ENCODE data around the gene MED12.

The MED12 gene

DNA sequence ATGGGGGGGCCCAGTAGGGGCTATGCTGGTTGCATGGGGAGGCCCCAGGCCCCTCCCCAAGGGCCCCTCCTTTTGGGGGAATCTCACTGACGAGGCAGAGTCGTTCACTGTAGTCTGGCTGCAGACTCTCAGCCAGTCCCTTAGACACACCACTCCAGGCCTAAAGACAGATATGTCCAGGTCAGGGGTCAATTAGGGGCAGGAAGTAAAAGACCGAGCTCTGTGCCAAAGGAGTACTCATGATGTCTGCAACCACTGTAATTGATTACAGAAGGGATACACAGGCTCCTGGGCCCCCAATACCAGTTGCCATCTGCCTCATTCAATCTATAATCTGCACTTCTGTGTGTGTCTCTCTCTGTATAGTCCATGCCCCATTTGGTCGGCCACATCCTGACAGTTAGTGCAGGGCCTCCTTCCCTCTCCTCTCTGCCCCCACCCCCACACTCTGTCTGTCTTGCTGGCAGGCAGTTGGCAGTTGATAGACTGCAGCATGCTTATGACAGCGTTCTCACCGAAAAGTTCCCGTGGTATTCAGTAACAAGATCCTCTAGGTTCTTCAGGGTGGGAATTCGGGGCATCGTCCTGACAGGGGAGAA lies 10.5 kb upstream of the MED12 start:
- peak; percentile 35 for DNase-seq

DNA sequence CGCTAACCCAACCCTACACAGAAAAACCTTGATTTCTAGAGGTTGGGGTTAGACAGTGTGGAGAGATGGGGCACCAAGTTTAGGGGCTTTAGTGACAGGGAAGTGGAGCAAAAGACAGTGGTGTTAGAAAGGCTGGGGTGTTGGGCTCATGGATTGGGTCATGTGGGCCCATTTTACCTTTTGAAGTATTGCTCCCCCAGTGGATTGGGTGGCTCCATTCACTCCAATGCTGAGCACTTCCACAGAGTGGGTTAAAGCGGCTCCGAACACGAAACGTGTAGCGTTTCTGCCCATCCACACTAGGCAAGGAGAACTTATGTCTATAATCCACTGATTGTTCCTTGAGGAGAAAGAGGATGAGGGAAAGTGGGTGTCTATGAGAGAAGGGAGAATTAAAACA lies 9.3 kb upstream of the MED12 start:
- no peak for DNase-seq

DNA sequence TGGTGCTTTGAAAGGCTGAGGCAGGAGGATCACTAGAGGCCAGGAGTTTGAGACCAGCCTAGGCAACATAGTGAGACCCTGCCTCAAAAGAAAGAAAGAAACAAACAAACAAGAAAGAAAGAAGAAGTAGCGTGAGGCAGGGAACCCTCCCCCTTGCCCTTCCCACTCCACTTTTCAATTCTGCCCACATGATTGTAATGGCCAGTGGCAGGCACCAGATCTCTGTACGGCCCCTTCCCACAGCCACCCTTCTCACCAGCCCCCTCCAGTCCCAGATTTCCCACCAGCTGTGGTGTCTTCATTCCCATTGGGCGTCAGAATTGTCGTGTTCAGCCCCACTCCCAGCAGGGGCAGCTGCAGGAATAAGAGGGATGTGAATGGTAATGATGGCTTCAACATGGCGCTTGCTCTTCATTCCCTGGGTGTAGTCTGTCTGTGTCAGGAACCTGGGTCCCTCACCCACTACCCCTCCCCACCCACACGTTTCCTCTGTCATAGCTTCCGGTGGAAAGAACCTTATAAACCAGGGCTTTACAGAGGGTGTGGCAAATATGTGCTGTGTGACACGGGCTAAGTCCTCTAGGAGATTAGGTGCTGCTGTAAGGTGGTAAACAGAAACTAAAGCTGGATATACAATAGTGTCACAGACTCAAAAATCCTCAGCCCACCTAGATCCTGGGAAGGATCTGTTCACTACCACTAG lies 7.1 kb upstream of the MED12 start, which contains the start of gene IL2RG:
IL2RG (minus strand) TSS at position 437 of the 703 bp plus-strand sequence; CDS start at position 399, 38 bp downstream.
- DNase-seq, result peak; percentile 40

DNA sequence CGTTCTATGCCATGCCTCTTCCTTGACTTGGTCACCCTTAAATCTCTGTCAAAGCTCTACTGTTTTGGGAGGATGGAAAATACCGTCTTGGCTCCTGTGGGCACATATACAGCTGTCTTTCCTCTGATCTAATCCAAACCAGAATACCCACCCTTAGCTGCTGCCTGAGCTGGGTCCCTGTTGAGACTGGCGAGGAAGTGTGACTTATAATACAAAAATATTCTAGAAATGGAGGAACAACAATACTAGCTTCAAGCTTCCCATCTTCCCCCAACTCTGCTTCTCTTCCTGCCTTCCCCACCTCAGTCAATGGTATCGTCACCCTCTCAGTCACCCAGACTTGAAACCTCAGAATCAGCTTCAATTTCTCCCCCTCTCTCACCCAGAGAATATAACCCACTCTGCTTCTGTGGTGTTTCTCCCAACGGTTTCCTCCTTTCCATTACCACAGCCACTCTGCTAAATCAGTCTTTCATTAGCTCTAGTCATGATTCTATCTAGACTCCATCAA lies 6.4 kb upstream of the MED12 start:
- DNase-seq, result no peak

DNA sequence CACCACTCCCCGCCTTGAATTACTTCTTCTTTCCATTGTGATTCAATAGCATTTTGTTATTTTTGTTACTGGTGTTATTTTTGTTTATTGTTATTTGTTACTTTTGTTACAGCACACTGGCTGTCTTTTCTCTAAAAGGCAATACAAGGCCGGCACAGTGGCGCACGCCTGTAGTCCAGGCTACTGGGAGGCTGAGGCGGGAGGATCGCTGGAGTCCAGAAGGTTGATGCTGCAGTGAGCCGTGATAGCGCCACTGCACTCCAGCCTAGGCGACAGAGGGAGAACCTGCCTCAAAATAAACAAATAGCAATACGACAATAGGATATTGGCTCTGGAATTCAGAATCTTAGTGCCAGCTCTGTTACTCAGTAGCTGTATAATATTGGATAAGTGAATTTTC lies 1.0 kb upstream of the MED12 start:
- no peak for DNase-seq

DNA sequence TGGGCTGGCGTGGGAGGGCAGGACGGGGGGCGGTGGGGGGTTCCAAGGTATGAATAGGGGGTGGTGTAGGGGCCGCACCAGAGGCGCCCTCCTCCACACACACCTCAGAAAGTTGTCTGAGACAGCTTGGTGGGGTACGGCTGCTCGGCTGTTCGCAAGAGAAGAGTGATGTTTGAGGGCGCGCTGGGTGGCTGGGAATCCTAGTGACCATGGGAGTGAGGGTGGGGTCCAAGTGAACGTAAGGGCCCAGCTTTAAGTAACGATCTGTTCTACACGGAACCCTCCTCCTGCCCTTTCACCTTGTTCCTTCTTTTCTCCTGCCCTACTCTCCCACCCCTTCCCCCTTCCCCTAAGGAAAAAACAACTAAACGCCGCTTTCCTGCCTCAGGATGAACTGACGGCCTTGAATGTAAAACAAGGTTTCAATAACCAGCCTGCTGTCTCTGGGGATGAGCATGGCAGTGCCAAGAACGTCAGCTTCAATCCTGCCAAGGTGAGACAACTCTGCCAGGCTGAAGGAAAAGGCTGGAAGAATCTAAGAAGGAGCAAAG lies 664 bp downstream of the MED12 start:
- peak; percentile 25 for DNase-seq

DNA sequence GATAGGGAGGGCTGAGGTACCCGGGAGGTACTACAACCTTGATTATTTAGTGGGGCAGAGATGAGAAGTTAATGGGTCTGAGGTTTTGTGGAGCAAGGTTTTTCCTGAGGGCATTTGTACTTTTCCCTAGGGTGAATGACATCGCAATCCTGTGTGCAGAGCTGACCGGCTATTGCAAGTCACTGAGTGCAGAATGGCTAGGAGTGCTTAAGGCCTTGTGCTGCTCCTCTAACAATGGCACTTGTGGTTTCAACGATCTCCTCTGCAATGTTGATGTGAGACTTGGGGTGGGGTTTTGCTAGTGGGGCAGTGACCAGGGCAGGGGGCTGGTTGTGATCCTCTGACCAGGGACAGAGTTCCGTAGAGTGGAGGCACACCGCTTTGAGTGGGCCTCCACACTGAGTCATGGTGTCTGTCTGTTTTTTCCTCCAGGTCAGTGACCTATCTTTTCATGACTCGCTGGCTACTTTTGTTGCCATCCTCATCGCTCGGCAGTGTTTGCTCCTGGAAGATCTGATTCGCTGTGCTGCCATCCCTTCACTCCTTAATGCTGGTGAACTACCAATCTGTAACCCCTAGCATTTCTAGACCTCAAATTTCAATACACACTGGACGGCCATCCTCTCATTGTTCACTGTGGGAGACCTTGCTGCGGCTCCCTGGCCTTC lies 9.9 kb downstream of the MED12 start:
- no peak for DNase-seq

DNA sequence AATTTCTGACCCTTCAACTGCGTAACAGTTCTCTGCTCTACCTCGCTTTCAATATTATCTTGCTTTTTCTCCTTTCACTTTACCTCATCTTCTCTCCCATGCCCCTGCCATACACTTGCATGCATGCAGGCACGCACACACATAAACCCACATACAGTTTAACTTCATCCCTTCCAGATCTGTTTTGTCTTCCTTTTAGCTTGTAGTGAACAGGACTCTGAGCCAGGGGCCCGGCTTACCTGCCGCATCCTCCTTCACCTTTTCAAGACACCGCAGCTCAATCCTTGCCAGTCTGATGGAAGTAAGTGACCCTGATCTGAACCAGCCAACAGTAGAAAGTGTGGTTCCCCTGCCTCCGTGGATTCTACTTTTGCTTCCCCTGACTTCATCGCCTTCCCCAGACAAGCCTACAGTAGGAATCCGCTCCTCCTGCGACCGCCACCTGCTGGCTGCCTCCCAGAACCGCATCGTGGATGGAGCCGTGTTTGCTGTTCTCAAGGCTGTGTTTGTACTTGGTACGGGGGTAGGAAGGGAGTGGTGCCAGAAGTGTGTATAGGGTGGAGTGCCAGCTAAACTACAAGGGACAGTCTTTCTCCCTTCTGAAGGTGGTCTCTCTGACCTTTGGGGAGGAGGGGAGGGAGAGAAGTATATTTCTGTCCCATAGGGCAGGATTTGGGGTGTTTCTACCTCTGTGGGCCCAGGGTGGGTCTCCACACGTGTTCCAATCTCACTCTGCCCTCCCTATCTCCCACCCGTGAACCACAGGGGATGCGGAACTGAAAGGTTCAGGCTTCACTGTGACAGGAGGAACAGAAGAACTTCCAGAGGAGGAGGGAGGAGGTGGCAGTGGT lies 10.7 kb downstream of the MED12 start:
- DNase-seq, result peak; percentile 72

DNA sequence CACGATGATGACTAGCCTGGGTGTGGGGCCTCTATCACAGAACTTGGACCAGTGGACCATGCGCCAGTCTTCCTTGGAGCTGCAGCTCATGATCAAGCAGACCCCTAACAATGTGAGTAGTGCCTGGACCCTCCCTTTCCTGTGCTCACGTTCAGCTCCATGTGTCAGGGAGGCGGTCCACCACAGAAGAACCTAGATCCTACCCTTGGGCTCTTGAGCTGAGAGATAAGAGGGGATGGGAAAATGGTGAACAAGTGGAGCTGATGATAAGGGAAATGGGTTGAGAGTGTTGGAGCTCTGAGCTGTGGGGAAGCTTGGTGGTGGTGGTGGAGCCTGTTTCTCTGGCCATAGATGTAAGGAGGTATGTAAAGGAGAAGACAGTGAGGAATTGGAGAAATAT lies 13.1 kb downstream of the MED12 start:
- DNase-seq, result no peak

DNA sequence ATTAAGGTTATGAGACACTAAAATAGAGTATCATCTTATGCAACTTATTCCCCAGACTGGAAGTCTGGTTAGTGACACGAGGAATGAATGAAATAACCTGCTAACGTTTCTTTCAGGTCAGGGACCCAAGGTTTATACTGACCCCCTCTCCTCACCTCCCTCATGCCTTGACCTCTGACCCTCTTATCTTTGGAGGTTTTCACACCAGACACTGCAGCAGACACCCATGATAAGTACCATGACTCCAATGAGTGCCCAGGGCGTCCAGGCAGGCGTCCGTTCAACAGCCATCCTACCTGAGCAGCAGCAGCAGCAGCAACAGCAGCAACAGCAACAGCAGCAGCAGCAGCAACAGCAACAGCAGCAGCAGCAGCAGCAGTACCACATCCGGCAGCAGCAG lies 22.0 kb downstream of the MED12 start:
- DNase-seq, result no peak

DNA sequence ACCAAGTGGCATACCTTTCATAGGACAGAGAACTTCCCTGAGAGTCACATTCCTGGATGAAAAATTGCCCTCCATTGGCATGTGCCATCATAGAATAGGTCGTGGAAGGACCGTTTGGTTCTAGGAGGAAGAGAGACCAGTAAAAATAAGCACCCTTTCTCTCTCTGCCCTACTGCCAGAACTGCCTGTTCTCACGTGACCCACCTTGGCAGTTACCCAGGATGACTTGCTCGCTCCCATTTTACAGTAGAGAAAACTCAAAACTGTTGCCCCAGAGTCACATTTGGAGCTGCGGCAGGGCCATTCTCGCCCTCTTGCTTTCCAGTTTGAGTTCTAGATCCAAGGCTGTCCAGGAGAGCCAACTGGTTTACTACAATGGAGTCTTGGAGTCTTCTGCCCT lies 25.1 kb downstream of the MED12 start:
- DNase-seq, result no peak

DNA sequence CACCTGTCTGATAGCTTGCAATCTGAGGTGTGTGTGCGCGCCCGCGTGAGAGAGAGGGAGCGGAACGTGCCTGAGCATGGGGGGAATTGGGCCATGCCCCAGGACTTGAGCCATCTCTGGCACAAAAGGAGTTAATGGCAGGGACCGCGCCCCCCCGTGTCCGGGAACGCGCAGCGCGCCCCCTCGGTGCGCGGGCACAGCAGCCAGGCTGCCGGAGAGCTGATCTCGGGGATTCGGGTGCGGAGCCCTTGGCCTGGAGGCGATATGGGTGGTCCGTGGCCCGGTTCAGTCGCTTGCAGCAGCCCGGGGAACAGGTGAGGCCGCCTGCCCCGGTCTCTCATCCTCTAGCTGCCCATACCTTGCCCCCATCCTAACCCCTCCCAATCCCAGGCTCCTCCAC lies 26.3 kb downstream of the MED12 start, which contains the start of gene NLGN3:
NLGN3 (plus strand) TSS at position 191 of the 400 bp plus-strand sequence. CDS start 2,909 bp downstream, outside the sequence.
- peak; percentile 6 for DNase-seq

DNA sequence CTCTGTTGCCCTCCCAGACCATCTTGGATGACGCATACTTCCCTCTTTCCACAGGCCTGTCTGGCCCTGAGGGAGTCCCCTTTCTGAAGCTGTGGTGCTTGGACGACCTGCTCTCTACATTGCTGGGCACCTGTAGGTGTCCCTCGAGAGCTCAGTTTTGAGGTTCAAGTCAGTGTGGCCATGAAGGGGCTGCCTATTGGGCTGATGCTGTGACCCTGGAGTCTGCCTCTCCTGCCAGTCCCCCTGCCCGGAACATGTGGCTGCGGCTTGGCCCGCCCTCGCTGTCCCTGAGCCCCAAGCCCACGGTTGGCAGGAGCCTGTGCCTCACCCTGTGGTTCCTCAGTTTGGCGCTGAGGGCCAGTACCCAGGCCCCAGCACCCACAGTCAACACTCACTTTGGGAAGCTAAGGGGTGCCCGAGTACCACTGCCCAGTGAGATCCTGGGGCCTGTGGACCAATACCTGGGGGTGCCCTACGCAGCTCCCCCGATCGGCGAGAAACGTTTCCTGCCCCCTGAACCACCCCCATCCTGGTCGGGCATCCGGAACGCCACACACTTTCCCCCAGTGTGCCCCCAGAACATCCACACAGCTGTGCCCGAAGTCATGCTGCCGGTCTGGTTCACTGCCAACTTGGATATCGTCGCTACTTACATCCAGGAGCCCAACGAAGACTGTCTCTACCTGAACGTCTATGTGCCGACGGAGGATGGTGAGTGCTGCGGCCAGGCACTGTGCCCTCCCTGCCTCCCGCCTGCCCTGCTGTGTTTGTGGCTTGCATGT lies 29.3 kb downstream of the MED12 start:
- no peak for DNase-seq

DNA sequence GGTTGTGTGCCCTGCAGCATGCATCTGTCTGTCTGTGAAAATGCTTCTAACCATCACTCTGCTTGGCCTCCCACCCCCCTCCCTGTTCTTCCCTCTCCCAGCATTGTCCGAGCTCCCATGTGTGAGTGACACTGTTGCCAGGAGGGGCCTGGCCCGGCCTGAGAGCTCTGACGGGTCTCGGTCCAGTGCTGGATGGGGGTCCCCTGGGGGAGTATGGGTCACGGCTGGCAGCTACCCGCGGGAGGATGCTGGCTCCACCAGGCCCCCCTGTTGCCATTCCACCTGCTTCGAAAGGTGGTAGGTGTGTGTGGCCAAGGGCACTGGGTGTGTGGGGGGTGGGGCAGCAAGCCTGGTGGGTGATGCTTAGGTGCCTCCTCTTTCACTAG lies 29.9 kb downstream of the MED12 start:
- DNase-seq, result no peak

DNA sequence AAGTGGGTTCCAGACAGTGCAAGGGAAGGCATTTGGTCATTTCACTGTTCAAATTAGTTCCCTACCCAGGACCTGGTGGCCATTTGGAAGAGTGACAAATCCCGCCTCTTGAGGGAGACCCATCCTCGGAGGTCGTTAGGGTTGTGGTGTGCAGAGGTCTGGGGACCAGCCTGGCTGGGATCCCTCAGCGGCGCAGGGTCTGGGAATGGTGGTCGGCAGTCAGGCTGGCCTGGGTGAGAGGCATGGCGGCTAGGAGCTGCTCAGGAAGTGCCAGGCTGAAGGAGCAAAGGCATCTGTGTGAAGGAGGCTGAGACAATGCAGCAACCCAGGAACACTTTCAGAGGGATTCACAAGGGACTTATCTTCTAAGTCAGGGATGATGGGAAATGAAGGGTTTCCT lies 33.0 kb downstream of the MED12 start:
- DNase-seq, result no peak

DNA sequence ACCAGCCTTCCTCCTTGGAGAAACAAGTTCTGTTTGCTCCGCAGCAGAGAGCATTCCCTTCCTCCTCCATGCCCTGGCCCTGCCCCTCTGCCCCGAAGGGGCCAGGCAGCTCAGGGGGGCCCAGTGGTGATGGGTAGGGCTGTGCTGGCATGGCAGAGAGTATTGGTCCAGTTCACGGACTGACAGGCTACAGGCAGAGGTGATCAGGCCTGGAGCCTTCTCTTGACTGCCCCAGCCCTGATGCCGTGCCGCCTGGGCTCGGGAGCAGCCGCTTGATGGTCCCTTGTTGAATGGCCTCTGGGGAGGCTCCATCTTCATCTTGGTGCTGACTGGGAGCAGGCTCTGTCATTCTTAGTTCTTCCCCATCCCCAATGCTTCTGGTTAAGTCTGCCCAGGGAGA lies 35.8 kb downstream of the MED12 start:
- DNase-seq, result no peak

DNA sequence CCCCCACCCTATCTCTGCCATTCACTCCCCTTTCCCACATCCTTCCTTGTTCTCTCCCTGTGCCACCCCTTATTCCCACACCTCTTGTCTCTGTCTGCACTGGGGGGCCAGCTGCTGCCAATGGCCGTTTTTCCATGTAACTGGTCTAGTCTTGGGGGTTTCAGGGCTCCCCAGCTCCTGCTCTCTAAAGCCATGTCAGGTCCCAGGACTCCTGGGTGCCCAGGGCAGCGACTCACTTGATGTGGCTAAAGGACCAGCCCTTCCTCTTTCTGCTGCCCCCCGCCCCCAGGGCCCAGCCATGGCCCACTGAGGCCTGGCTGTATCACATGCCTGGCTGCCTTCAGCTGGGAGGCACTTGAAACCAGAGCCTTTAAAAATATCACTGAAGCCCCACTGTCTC lies 36.2 kb downstream of the MED12 start:
- no peak for DNase-seq

DNA sequence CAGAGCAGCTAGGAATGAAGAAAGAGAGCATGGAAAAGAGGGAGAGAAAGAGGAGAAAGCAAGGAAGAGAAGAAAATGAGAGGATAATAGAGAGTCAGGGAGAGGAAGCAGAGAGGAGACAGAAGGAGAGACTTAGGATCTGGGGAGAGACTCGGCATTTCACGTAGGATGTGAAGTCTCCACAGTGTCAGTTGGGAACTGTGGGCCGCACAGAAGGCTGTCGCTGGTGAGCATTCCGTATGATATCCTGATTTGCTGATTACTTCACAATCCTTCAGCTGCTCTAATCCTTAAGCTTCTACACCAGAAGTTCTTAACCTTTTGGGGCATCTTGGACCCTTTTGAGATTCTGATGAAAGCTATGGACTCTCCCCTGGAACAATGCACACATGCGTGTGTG lies 40.2 kb downstream of the MED12 start:
- no peak for DNase-seq

DNA sequence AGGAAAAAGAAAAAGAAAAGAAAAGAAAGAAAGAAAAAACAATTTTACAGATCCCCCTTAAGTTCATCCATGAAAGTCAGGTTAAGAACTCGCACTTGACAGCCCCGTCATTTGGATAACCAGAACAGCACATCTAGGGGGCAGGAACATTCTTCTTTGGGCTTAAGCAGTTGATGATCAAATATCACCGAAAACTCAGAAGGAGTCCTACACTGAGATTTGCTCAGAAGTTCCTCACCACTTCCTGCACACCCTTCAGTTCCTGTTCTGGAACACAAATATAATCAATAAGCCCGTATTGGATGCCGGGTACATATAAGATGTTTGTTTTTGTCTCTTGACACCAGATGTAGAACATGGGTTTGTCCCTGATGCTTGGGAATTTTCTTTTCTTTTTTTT lies 40.9 kb downstream of the MED12 start:
- DNase-seq, result no peak

DNA sequence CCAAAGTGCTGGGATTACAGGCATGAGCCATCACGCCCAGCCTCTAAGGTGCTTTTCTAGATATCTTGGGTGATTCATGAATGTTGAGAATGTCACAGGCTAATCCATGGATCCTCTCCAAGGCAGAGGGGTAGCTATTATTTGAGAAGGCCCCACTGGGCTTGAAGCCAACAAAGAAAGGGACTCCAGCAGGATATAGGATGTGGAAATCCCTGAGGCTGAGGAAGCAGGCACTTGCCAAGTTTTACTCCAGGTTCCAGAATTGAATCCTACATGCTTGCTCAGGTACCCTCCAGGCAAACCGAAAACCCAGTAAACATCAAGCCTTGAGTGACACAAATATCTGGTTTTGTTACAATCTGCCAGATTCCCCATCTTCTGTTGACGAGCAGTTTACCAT lies 42.1 kb downstream of the MED12 start:
- DNase-seq, result no peak

DNA sequence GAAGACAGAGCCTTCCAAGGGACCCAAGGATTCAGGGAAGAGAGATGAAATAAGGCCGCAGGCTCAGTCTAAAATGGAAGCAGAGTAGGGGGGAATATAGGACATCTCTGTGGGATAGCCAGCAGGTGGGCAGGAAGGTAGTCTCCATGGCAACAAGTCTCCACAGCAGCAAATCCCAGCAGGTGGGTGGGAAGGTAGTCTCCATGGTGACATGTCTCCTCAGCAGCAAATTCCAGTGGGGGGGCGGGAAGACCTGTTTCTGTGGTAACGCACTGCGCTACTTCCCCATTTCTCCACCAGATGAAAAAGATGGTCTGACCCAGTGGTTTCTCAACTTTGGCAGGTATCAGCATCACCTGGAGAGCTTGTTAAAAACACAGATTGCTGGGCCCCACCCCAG lies 44.6 kb downstream of the MED12 start:
- no peak for DNase-seq

DNA sequence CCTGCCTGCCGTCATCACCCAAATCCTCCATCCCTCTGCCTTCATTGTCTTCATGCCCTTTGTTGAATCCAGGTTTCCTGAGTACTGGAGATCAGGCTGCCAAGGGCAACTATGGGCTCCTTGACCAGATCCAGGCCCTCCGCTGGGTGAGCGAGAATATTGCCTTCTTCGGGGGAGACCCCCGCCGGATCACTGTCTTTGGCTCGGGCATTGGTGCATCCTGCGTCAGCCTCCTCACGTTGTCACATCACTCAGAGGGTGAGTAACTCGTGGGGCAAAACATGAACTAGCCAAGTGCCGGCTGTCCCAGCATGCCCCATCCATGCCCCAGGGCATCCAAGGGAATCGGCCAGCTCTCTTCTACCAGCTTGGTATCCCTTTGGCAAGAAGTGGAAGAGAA lies 45.7 kb downstream of the MED12 start:
- no peak for DNase-seq

Measured in NCI-H82 (cell line).